ENCODE results near the gene SLC35E1.

SLC35E1 gene

GRCh38 chr19:16585808-16586476 lies 13.7 kb upstream of the SLC35E1 start:
- no peak for TF ChIP-seq CTCF (IDR thresholded peaks at IDR 0.05; ENCODE audit: low read depth, low read length)
- H3K4me3 ChIP-seq (ENCODE audit: low read depth, low read length), result no peak overlapping the region

- TF ChIP-seq CTCF (IDR thresholded peaks at IDR 0.05; ENCODE audit: low read depth, low read length), result no peak
- no peak overlapping the region for H3K4me3 ChIP-seq (ENCODE audit: low read depth, low read length)
Observed at GRCh38 chr19:16585094-16585801, 13.0 kb upstream of the SLC35E1 start.

GRCh38 chr19:16584248-16585093 lies 12.3 kb upstream of the SLC35E1 start:
- no peak overlapping the region for H3K4me3 ChIP-seq (ENCODE audit: low read depth, low read length)
- TF ChIP-seq CTCF (IDR thresholded peaks at IDR 0.05; ENCODE audit: low read depth, low read length), result no peak

GRCh38 chr19:16582486-16583261 lies 10.5 kb upstream of the SLC35E1 start:
- no peak overlapping the region for H3K4me3 ChIP-seq (ENCODE audit: low read depth, low read length)
- no peak for TF ChIP-seq CTCF (IDR thresholded peaks at IDR 0.05; ENCODE audit: low read depth, low read length)

- no peak for TF ChIP-seq CTCF (IDR thresholded peaks at IDR 0.05; ENCODE audit: low read depth, low read length)
- no peak overlapping the region for H3K4me3 ChIP-seq (ENCODE audit: low read depth, low read length)
Observed at GRCh38 chr19:16581971-16582343, 9.7 kb upstream of the SLC35E1 start.

- no peak for TF ChIP-seq CTCF (IDR thresholded peaks at IDR 0.05; ENCODE audit: low read depth, low read length)
- no peak overlapping the region for H3K4me3 ChIP-seq (ENCODE audit: low read depth, low read length)
Observed at GRCh38 chr19:16581145-16581970, 9.1 kb upstream of the SLC35E1 start.

Data from WI38 (cell line).